ENCODE data around the gene ALK.

DNA sequence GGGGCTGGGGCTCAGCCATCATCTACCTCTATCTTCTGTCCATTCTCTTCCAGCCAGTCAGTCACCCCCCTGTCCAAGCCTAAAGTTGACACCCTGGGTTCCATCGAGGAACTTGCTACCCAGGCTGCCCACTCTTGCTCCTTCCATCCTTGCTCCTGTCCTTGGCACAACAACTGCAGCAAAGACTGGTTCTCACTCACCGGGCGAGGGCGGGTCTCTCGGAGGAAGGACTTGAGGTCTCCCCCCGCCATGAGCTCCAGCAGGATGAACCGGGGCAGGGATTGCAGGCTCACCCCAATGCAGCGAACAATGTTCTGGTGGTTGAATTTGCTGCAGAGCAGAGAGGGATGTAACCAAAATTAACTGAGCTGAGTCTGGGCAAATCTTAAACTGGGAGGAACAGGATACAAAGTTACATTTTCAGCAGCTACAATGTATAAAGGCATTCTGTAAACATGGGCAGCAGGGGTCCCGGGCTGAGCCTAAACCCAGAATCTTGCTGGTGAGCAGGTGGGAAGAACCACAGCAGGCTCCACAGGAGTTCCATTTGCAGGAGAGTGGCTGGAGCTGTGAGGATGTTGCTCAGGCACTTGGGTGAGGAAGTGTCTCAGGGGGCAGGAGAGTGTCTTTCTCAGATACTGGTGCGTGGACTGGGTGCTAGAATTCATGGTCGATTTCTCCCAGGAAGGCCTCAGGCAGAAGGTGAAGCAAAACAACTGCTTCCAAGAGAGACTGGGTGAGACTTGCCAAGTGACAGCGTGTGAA, 700.7 kb downstream of the ALK start:
- no peak for TF ChIP-seq CHD4 (IDR thresholded peaks at IDR 0.05)
- TF ChIP-seq RFX5 (IDR thresholded peaks at IDR 0.05; ENCODE audit: low read depth, low read length), result no peak
- TF ChIP-seq, protein P1, sequence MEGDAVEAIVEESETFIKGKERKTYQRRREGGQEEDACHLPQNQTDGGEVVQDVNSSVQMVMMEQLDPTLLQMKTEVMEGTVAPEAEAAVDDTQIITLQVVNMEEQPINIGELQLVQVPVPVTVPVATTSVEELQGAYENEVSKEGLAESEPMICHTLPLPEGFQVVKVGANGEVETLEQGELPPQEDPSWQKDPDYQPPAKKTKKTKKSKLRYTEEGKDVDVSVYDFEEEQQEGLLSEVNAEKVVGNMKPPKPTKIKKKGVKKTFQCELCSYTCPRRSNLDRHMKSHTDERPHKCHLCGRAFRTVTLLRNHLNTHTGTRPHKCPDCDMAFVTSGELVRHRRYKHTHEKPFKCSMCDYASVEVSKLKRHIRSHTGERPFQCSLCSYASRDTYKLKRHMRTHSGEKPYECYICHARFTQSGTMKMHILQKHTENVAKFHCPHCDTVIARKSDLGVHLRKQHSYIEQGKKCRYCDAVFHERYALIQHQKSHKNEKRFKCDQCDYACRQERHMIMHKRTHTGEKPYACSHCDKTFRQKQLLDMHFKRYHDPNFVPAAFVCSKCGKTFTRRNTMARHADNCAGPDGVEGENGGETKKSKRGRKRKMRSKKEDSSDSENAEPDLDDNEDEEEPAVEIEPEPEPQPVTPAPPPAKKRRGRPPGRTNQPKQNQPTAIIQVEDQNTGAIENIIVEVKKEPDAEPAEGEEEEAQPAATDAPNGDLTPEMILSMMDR (IDR thresholded peaks at IDR 0.05 in 2 of 3, conservative IDR thresholded peaks at IDR 0.05 in 1 of 3; ENCODE audit: control insufficient read depth in 2 of 3, extremely low read depth in 1 of 3, insufficient read depth in 1 of 3, low read depth in 3 of 3, low read length in 3 of 3), result no peak
- no peak for TF ChIP-seq POLR2A (IDR thresholded peaks at IDR 0.05; ENCODE audit: low read depth, low read length)
- TF ChIP-seq, protein P2, sequence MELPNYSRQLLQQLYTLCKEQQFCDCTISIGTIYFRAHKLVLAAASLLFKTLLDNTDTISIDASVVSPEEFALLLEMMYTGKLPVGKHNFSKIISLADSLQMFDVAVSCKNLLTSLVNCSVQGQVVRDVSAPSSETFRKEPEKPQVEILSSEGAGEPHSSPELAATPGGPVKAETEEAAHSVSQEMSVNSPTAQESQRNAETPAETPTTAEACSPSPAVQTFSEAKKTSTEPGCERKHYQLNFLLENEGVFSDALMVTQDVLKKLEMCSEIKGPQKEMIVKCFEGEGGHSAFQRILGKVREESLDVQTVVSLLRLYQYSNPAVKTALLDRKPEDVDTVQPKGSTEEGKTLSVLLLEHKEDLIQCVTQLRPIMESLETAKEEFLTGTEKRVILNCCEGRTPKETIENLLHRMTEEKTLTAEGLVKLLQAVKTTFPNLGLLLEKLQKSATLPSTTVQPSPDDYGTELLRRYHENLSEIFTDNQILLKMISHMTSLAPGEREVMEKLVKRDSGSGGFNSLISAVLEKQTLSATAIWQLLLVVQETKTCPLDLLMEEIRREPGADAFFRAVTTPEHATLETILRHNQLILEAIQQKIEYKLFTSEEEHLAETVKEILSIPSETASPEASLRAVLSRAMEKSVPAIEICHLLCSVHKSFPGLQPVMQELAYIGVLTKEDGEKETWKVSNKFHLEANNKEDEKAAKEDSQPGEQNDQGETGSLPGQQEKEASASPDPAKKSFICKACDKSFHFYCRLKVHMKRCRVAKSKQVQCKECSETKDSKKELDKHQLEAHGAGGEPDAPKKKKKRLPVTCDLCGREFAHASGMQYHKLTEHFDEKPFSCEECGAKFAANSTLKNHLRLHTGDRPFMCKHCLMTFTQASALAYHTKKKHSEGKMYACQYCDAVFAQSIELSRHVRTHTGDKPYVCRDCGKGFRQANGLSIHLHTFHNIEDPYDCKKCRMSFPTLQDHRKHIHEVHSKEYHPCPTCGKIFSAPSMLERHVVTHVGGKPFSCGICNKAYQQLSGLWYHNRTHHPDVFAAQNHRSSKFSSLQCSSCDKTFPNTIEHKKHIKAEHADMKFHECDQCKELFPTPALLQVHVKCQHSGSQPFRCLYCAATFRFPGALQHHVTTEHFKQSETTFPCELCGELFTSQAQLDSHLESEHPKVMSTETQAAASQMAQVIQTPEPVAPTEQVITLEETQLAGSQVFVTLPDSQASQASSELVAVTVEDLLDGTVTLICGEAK (IDR thresholded peaks at IDR 0.05; ENCODE audit: borderline replicate concordance), result no peak
- TF ChIP-seq RAD21 (IDR thresholded peaks at IDR 0.05; ENCODE audit: insufficient read depth, low read depth, low read length), result no peak
- TF ChIP-seq, protein P3, sequence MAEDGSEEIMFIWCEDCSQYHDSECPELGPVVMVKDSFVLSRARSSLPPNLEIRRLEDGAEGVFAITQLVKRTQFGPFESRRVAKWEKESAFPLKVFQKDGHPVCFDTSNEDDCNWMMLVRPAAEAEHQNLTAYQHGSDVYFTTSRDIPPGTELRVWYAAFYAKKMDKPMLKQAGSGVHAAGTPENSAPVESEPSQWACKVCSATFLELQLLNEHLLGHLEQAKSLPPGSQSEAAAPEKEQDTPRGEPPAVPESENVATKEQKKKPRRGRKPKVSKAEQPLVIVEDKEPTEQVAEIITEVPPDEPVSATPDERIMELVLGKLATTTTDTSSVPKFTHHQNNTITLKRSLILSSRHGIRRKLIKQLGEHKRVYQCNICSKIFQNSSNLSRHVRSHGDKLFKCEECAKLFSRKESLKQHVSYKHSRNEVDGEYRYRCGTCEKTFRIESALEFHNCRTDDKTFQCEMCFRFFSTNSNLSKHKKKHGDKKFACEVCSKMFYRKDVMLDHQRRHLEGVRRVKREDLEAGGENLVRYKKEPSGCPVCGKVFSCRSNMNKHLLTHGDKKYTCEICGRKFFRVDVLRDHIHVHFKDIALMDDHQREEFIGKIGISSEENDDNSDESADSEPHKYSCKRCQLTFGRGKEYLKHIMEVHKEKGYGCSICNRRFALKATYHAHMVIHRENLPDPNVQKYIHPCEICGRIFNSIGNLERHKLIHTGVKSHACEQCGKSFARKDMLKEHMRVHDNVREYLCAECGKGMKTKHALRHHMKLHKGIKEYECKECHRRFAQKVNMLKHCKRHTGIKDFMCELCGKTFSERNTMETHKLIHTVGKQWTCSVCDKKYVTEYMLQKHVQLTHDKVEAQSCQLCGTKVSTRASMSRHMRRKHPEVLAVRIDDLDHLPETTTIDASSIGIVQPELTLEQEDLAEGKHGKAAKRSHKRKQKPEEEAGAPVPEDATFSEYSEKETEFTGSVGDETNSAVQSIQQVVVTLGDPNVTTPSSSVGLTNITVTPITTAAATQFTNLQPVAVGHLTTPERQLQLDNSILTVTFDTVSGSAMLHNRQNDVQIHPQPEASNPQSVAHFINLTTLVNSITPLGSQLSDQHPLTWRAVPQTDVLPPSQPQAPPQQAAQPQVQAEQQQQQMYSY (CRISPR knock-in tag; IDR thresholded peaks at IDR 0.05), result no peak
- no peak for TF ChIP-seq POLR2AphosphoS5 (IDR thresholded peaks at IDR 0.05; ENCODE audit: low read length)
- no peak for TF ChIP-seq ZZZ3 (IDR thresholded peaks at IDR 0.05; ENCODE audit: control insufficient read depth, insufficient read length, low read depth)
- no peak for TF ChIP-seq HDAC2 (IDR thresholded peaks at IDR 0.05)
- TF ChIP-seq EZH2 (IDR thresholded peaks at IDR 0.05; ENCODE audit: borderline replicate concordance, control insufficient read depth, low read depth, low read length), result no peak

Data from GM12878 (cell line).